ENCODE results near the gene EDN2. TPM values are rescaled to one million over a fixed set of nuclear protein-coding genes. Genes with fewer than 3 reads are reported as not detected.

Gene EDN2
- total RNA-seq, 1 donor from 2014 or later: 9.3 TPM

- Histone ChIP-seq H3K4me3 (no peak overlapping the region), H3K4me1 (peaks cover 25% of the 10 kb centered on the region), H3K27me3 (no peaks in the 10 kb centered on the region), H3K9me3 (no peaks in the 10 kb centered on the region), H3K27ac (no peak overlapping the region), H3K36me3 (no peaks in the 10 kb centered on the region)
- TF ChIP-seq POLR2AphosphoS5 (IDR thresholded peaks at IDR 0.05; ENCODE audit: insufficient read depth in 1 of 2, low read depth in 1 of 2) (no peak), POLR2A (IDR thresholded peaks at IDR 0.05) (no peak), CTCF (IDR thresholded peaks at IDR 0.05) (no peak)
- no peak for DNase-seq (ENCODE audit: extremely low spot score in 2 of 2)
- intact Hi-C loops (cut with DNase I): no loop called here
Observed at GRCh38 chr1:41444785-41445184, 39.7 kb downstream of the EDN2 start.

- Histone ChIP-seq H3K4me1 (peaks cover 20% of the 10 kb centered on the region), H3K27ac (no peak overlapping the region), H3K4me3 (no peak overlapping the region), H3K36me3 (no peaks in the 10 kb centered on the region), H3K9me3 (no peaks in the 10 kb centered on the region), H3K27me3 (no peaks in the 10 kb centered on the region)
- no peak for TF ChIP-seq POLR2AphosphoS5 (IDR thresholded peaks at IDR 0.05; ENCODE audit: insufficient read depth in 1 of 2, low read depth in 1 of 2)
- TF ChIP-seq POLR2A (IDR thresholded peaks at IDR 0.05): no peak
- TF ChIP-seq CTCF (IDR thresholded peaks at IDR 0.05): no peak
- intact Hi-C loops (cut with DNase I): no loop called here
- DNase-seq (ENCODE audit: extremely low spot score in 2 of 2): no peak
Observed at GRCh38 chr1:41444246-41444645, 40.2 kb downstream of the EDN2 start.

GRCh38 chr1:41442697-41443251 is 41.7 kb downstream of the EDN2 start:
- no peak for DNase-seq (ENCODE audit: extremely low spot score in 2 of 2)
- Histone ChIP-seq H3K4me3 (no peak overlapping the region), H3K36me3 (no peaks in the 10 kb centered on the region), H3K4me1 (peaks cover 9% of the 10 kb centered on the region), H3K27ac (no peak overlapping the region), H3K9me3 (no peaks in the 10 kb centered on the region), H3K27me3 (no peaks in the 10 kb centered on the region)
- intact Hi-C loops (cut with DNase I): no loop called here
- TF ChIP-seq POLR2AphosphoS5 (IDR thresholded peaks at IDR 0.05; ENCODE audit: insufficient read depth in 1 of 2, low read depth in 1 of 2): no peak
- TF ChIP-seq POLR2A (IDR thresholded peaks at IDR 0.05): no peak
- no peak for TF ChIP-seq CTCF (IDR thresholded peaks at IDR 0.05)

- H3K27ac ChIP-seq: no peak overlapping the region
- peaks cover 16% of the 10 kb centered on the region for H3K4me1 ChIP-seq
- no peak overlapping the region for H3K4me3 ChIP-seq
- no peaks in the 10 kb centered on the region for H3K27me3 ChIP-seq
- no peaks in the 10 kb centered on the region for H3K36me3 ChIP-seq
- DNase-seq (ENCODE audit: extremely low spot score in 2 of 2): no peak
- H3K9me3 ChIP-seq: no peaks in the 10 kb centered on the region
- TF ChIP-seq POLR2A (IDR thresholded peaks at IDR 0.05) (no peak), CTCF (IDR thresholded peaks at IDR 0.05) (no peak), POLR2AphosphoS5 (IDR thresholded peaks at IDR 0.05; ENCODE audit: insufficient read depth in 1 of 2, low read depth in 1 of 2) (no peak)
- intact Hi-C loops (cut with DNase I): no loop called here
Observed at GRCh38 chr1:41440321-41441085, 44.0 kb downstream of the EDN2 start.

- intact Hi-C loops (cut with DNase I): no loop called here
- H3K4me1 ChIP-seq: peaks cover 16% of the 10 kb centered on the region
- H3K36me3 ChIP-seq: no peaks in the 10 kb centered on the region
- H3K27me3 ChIP-seq: no peaks in the 10 kb centered on the region
- no peak overlapping the region for H3K27ac ChIP-seq
- no peak for DNase-seq (ENCODE audit: extremely low spot score in 2 of 2)
- TF ChIP-seq POLR2A (IDR thresholded peaks at IDR 0.05): no peak
- no peak for TF ChIP-seq CTCF (IDR thresholded peaks at IDR 0.05)
- no peak overlapping the region for H3K4me3 ChIP-seq
- no peaks in the 10 kb centered on the region for H3K9me3 ChIP-seq
Observed at GRCh38 chr1:41439234-41439633, 45.2 kb downstream of the EDN2 start.
